Right lobe of liver (tissue), 4 donors: ENCODE measurements around the gene USP5.
A peak's percentile ranks its signal among the peaks of the same experiment; 100 is the strongest.

Source experiments
- POLR2A ChIP-seq: fragments of 450-650 bp; IDR thresholded peaks from one replicate; pipeline ENCODE4 v1.6.1; 2017; ENCODE audit warnings: antibody characterized with exemption, mild to moderate bottlenecking
- TF ChIP-seq, protein P1 (sequence below), 4 donors: fragments of 200-600 bp in 3 of 4; fragments of 450-650 bp in 1 of 4; IDR thresholded peaks; one replicate each; pipeline versions ENCODE4 v1.5.1 to v1.8.0; 2016 to 2022; ENCODE audit warnings: antibody characterized with exemption in 4 of 4, mild to moderate bottlenecking in 2 of 4
- donor health status: DM: no; HTN: no; CAD: no.
- donor health status: DM: no; HTN: no; CAD: no.
- donor health status: DM: no; HTN: yes; CAD: no.

DNA sequence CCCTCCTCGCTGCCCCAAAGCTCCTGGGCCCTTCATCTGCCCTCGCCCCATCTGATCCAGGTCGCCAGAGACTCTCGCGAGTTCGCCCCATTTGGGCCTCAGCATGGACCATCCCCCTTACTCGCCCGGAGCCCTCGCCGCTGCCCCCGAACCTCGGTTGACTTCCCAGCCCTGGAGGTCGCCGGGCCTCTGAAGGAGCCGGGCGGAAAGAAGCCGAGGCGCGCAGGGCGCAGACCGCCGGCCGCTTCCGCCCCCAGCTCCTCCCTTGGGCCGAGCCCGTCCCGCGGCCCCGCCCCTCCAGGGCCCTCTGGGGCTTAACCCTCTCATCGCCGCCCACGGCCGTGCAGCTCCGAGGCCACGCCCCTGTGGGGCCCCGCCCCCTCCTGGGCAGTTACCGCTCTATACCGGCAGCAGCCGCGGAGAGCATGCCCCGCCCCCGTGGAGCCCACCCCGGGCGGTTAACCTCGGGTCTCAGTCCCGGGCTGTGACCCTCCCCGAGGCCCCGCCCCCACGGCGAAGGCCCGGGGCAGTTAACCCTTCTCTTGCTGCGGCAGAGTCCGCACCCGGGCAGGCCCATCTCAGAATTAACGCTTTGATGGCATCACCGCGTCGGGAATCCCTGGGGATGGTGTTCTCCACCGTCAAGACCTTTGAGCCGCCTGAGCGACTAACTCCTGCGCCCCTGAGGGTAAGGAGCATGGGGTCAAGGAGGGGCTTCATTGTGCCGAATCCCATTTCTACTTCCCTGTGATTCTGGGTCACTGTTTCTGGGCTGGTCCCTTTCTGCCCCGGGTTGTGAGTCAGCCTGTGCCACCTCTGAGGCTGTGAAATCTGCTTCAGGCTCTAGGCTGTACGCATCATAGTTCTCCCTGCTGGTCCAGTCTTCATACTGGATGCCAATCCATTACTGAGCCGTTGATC is 21.4 kb downstream of the USP5 start, which contains the start of gene SPSB2:
- TF ChIP-seq, protein P1, sequence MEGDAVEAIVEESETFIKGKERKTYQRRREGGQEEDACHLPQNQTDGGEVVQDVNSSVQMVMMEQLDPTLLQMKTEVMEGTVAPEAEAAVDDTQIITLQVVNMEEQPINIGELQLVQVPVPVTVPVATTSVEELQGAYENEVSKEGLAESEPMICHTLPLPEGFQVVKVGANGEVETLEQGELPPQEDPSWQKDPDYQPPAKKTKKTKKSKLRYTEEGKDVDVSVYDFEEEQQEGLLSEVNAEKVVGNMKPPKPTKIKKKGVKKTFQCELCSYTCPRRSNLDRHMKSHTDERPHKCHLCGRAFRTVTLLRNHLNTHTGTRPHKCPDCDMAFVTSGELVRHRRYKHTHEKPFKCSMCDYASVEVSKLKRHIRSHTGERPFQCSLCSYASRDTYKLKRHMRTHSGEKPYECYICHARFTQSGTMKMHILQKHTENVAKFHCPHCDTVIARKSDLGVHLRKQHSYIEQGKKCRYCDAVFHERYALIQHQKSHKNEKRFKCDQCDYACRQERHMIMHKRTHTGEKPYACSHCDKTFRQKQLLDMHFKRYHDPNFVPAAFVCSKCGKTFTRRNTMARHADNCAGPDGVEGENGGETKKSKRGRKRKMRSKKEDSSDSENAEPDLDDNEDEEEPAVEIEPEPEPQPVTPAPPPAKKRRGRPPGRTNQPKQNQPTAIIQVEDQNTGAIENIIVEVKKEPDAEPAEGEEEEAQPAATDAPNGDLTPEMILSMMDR (IDR thresholded peaks at IDR 0.05) = peak in 2 of 4 donors; percentile 8
- peak; percentile 71 for TF ChIP-seq POLR2A
